Sigmoid colon (tissue), 7 donors: ENCODE measurements around the gene LRRFIP2. TPM values are rescaled to one million over a fixed set of nuclear protein-coding genes. Genes with fewer than 3 reads are reported as not detected.

Experiments used
- DNase-seq: peaks from one replicate; pipeline ENCODE4 v3.0.0-alpha.2; 2019
- H3K27ac ChIP-seq, 4 donors: fragments of 200-600 bp; sonication (generic); one replicate each; pipeline ENCODE4 v1.5.1; 2016 to 2019; ENCODE audit warnings: mild to moderate bottlenecking in 1 of 4
- H3K27me3 ChIP-seq, 3 donors: fragments of 200-600 bp; sonication (generic); one replicate each; pipeline ENCODE4 v1.5.1; 2019; ENCODE audit warnings: mild to moderate bottlenecking in 1 of 3
- H3K36me3 ChIP-seq, 4 donors: fragments of 200-600 bp; sonication (generic); one replicate each; pipeline ENCODE4 v1.5.1; 2016 to 2019
- H3K4me1 ChIP-seq, 4 donors: fragments of 200-600 bp; sonication (generic); one replicate each; pipeline ENCODE4 v1.5.1; 2017 to 2019
- H3K4me3 ChIP-seq, 4 donors: fragments of 200-600 bp; sonication (generic); one replicate each; pipeline ENCODE4 v1.5.1; 2017 to 2019; ENCODE audit warnings: mild to moderate bottlenecking in 2 of 4, moderate library complexity in 1 of 4
- H3K9me3 ChIP-seq, 4 donors: fragments of 200-600 bp in 3 of 4; sonication (generic) in 3 of 4; one replicate each; pipeline versions ENCODE4 v1.5.1 to v1.6.1; 2013 to 2019
- CTCF ChIP-seq, 4 experiments: fragments of 450-650 bp in 3 of 4; fragments of 200-600 bp in 1 of 4; IDR thresholded peaks; one replicate each; pipeline ENCODE4 v1.5.1; 2016 to 2019; ENCODE audit warnings: antibody characterized with exemption in 4 of 4, mild to moderate bottlenecking in 3 of 4, moderate library complexity in 2 of 4
- EP300 ChIP-seq, 4 donors: sonication (generic); formaldehyde crosslinking; IDR thresholded peaks; one replicate each; pipeline ENCODE4 v1.6.1; 2017; ENCODE audit warnings: antibody characterized with exemption in 4 of 4
- POLR2A ChIP-seq, 2 donors: fragments of 450-650 bp; IDR thresholded peaks; one replicate each; pipeline ENCODE4 v1.6.1; 2016; ENCODE audit warnings: antibody characterized with exemption in 2 of 2, mild to moderate bottlenecking in 2 of 2, moderate library complexity in 2 of 2
- POLR2AphosphoS5 ChIP-seq, 4 donors: sonication (generic); formaldehyde crosslinking; IDR thresholded peaks; one replicate each; pipeline ENCODE4 v1.6.1; 2017; ENCODE audit warnings: antibody characterized with exemption in 4 of 4
- WGBS, 2 donors: extraction: QIAGEN DNeasy Blood & Tissue Kit; methylation state at CpG; one replicate each; pipeline ENCODE4 v1.1.7; 2013; 5-methylcytosine and 5-hydroxymethylcytosine counted together
- intact Hi-C: fragments of 100-400 bp; cut with DNase I; formaldehyde crosslinking; loops from one replicate; pipeline ENCODE4 v1.15.1; 2023
- polyA plus RNA-seq, 3 donors: library from polyadenylated mRNA; stranded (reverse); fragments of 200-250 nt; gene quantifications; one replicate each; pipeline ENCODE4 v1.2.3, GENCODE V29; 2013
- total RNA-seq, 4 donors: library from RNA; depleted of rRNA; stranded (reverse); fragments of >200 nt; gene quantifications; one replicate each; pipeline ENCODE4 v1.1.0, GENCODE V29; 2016
- donor health status: healthy with polysubstance abuse.
- donor health status: Bipolar disorder and iron deficiency.
- donor health status: healthy.

LRRFIP2 gene
- total and polyA plus RNA-seq, 7 donors, result 47.2 to 91.8 (median 60.1) TPM

- peaks cover 0 to 76% (median 16%) of the 10 kb centered on the region in 4 donors for H3K36me3 ChIP-seq
- WGBS, 2 donors, result 94 to 95% methylated on average over 1 of the region's 1 CpG
- intact Hi-C loops, result no loop called here
Measured at GRCh38 chr3:37029111-37029510, 145.3 kb downstream of the LRRFIP2 start.

GRCh38 chr3:37028329-37028728 is 146.1 kb downstream of the LRRFIP2 start:
- intact Hi-C loops, result no loop called here
- peaks cover 0 to 28% (median 10%) of the 10 kb centered on the region in 4 donors for H3K4me1 ChIP-seq
- no peak for DNase-seq
- H3K4me3 ChIP-seq, result no peak overlapping the region
- 87 to 93% methylated on average over 1 of the region's 1 CpG for WGBS, 2 donors
- H3K9me3 ChIP-seq, result no peaks in the 10 kb centered on the region
- no peak for TF ChIP-seq EP300 (IDR thresholded peaks at IDR 0.05)
- H3K27ac ChIP-seq, result no peak overlapping the region
- H3K36me3 ChIP-seq, result peaks cover 0 to 79% (median 19%) of the 10 kb centered on the region in 4 donors
- H3K27me3 ChIP-seq, result no peaks in the 10 kb centered on the region

More at GRCh38 chr3:37029111-37029510, 145.3 kb downstream of the LRRFIP2 start:
- Histone ChIP-seq H3K9me3 (no peaks in the 10 kb centered on the region), H3K27me3 (no peaks in the 10 kb centered on the region), H3K4me1 (peaks cover 0 to 28% (median 10%) of the 10 kb centered on the region in 4 donors), H3K27ac (peak overlapping the region in 1 of 4 donors; percentile 65), H3K4me3 (no peak overlapping the region)
- no peak for TF ChIP-seq POLR2AphosphoS5 (IDR thresholded peaks at IDR 0.05)
- TF ChIP-seq EP300 (IDR thresholded peaks at IDR 0.05), result no peak
- no peak for TF ChIP-seq POLR2A (IDR thresholded peaks at IDR 0.05)
- no peak for TF ChIP-seq CTCF (IDR thresholded peaks at IDR 0.05)
- DNase-seq, result no peak

- intact Hi-C loops, result no loop called here
- TF ChIP-seq POLR2A (IDR thresholded peaks at IDR 0.05) (no peak), CTCF (IDR thresholded peaks at IDR 0.05) (no peak), POLR2AphosphoS5 (IDR thresholded peaks at IDR 0.05) (no peak), EP300 (IDR thresholded peaks at IDR 0.05) (no peak)
- Histone ChIP-seq H3K4me3 (no peak overlapping the region), H3K27me3 (no peaks in the 10 kb centered on the region), H3K9me3 (no peaks in the 10 kb centered on the region), H3K27ac (no peak overlapping the region), H3K4me1 (peaks cover 0 to 20% (median 8%) of the 10 kb centered on the region in 4 donors), H3K36me3 (peaks cover 0 to 90% (median 26%) of the 10 kb centered on the region in 4 donors)
- WGBS, 2 donors, result 86 to 95% methylated on average over 5 of the region's 5 CpGs
- DNase-seq, result no peak
Measured at GRCh38 chr3:37026851-37027250, 147.5 kb downstream of the LRRFIP2 start.

GRCh38 chr3:37025561-37026335 is 148.6 kb downstream of the LRRFIP2 start:
- Histone ChIP-seq H3K4me3 (no peak overlapping the region), H3K27ac (no peak overlapping the region), H3K36me3 (peaks cover 2 to 90% (median 34%) of the 10 kb centered on the region in 4 donors), H3K27me3 (no peaks in the 10 kb centered on the region), H3K9me3 (no peaks in the 10 kb centered on the region), H3K4me1 (peaks cover 0 to 9% (median 3%) of the 10 kb centered on the region in 4 donors)
- no peak for DNase-seq
- TF ChIP-seq POLR2AphosphoS5 (IDR thresholded peaks at IDR 0.05), result no peak
- no peak for TF ChIP-seq CTCF (IDR thresholded peaks at IDR 0.05)
- no peak for TF ChIP-seq POLR2A (IDR thresholded peaks at IDR 0.05)
- no peak for TF ChIP-seq EP300 (IDR thresholded peaks at IDR 0.05)
- WGBS, 2 donors, result 96 to 97% methylated on average over 3 of the region's 3 CpGs
- intact Hi-C loops, result no loop called here

GRCh38 chr3:37024820-37025405 is 149.5 kb downstream of the LRRFIP2 start:
- WGBS, 2 donors, result 91 to 95% methylated on average over 3 of the region's 3 CpGs
- H3K36me3 ChIP-seq, result peaks cover 4 to 92% (median 42%) of the 10 kb centered on the region in 4 donors
- H3K27me3 ChIP-seq, result no peaks in the 10 kb centered on the region
- intact Hi-C loops, result no loop called here
- no peak overlapping the region for H3K27ac ChIP-seq
- TF ChIP-seq EP300 (IDR thresholded peaks at IDR 0.05) (no peak), CTCF (IDR thresholded peaks at IDR 0.05) (no peak), POLR2A (IDR thresholded peaks at IDR 0.05) (no peak), POLR2AphosphoS5 (IDR thresholded peaks at IDR 0.05) (no peak)
- H3K4me3 ChIP-seq, result no peak overlapping the region
- DNase-seq, result no peak
- no peaks in the 10 kb centered on the region for H3K9me3 ChIP-seq
- H3K4me1 ChIP-seq, result peaks cover 0 to under 1% (median 0%) of the 10 kb centered on the region in 4 donors
